HCT116 (cell line): Measurements from ENCODE around the gene CERS2.

Experiments
- ATF3 ChIP-seq: IDR thresholded peaks from 2 replicates; pipeline ENCODE4 v1.6.1; 2012
- CTCF ChIP-seq, 3 experiments: fragments of 200-600 bp in 1 of 3; sonication (generic) in 1 of 3; IDR thresholded peaks in 2 of 3; conservative IDR thresholded peaks in 1 of 3; 2 replicates each; pipeline ENCODE4 v1.5.1; 2012 to 2017; ENCODE audit warnings: low read depth in 2 of 3, low read length in 2 of 3, antibody characterized with exemption in 1 of 3, borderline replicate concordance in 1 of 3, control low read depth in 1 of 3, mild to moderate bottlenecking in 1 of 3, mixed read lengths in 1 of 3, mixed run types in 1 of 3, moderate library complexity in 1 of 3; ENCODE audit not compliant: insufficient read depth in 1 of 3
- FOSL1 ChIP-seq: IDR thresholded peaks from 2 replicates; pipeline ENCODE4 v1.6.1; 2012; ENCODE audit warnings: low read depth
- JUND ChIP-seq: IDR thresholded peaks from 2 replicates; pipeline ENCODE4 v1.6.1; 2012
- MAX ChIP-seq: IDR thresholded peaks from 2 replicates; pipeline ENCODE4 v1.6.1; 2012
- POLR2A ChIP-seq: IDR thresholded peaks from 2 replicates; pipeline ENCODE4 v1.7.0; 2011; ENCODE audit warnings: borderline replicate concordance; ENCODE audit not compliant: insufficient read depth, insufficient read length; ENCODE audit errors: extremely low read depth
- POLR2AphosphoS5 ChIP-seq: IDR thresholded peaks from 2 replicates; pipeline ENCODE4 v1.6.1; 2011; ENCODE audit warnings: mild to moderate bottlenecking, low read depth, low read length, moderate library complexity
- REST ChIP-seq: IDR thresholded peaks from 2 replicates; pipeline ENCODE4 v1.6.1; 2012; ENCODE audit warnings: low read depth
- SP1 ChIP-seq: IDR thresholded peaks from 2 replicates; pipeline ENCODE4 v1.6.1; 2012; ENCODE audit warnings: low read depth
- SRF ChIP-seq: IDR thresholded peaks from 2 replicates; pipeline ENCODE4 v1.6.1; 2012; ENCODE audit warnings: low read depth
- TCF7L2 ChIP-seq: IDR thresholded peaks from 2 replicates; pipeline ENCODE4 v1.7.0; 2011; ENCODE audit warnings: borderline replicate concordance, inconsistent platforms; ENCODE audit not compliant: insufficient read depth, insufficient read length; ENCODE audit errors: extremely low read depth
- ZFX ChIP-seq: fragments of 450-650 bp; IDR thresholded peaks from 2 replicates; pipeline ENCODE4 v1.6.1; 2017
- ZNF274 ChIP-seq: fragments of 200-500 bp; sonication (Bioruptor generic); IDR thresholded peaks from 2 replicates; pipeline ENCODE4 v1.6.1; 2014; ENCODE audit warnings: mild to moderate bottlenecking, low read depth, low read length, inconsistent platforms

GRCh38 chr1:150972417-150972940, 2.2 kb downstream of the CERS2 start:
- no peak for TF ChIP-seq POLR2A
- no peak for TF ChIP-seq CTCF (IDR thresholded peaks at IDR 0.05 in 2 of 3, conservative IDR thresholded peaks at IDR 0.05 in 1 of 3; ENCODE audit: borderline replicate concordance in 1 of 3, insufficient read depth in 1 of 3, low read depth in 2 of 3, low read length in 2 of 3)
- TF ChIP-seq POLR2AphosphoS5: no peak
- no peak for TF ChIP-seq FOSL1
- TF ChIP-seq REST: no peak
- no peak for TF ChIP-seq JUND
- TF ChIP-seq SP1: no peak
- no peak for TF ChIP-seq TCF7L2
- TF ChIP-seq MAX: no peak
- TF ChIP-seq ZNF274: no peak
- no peak for TF ChIP-seq ATF3
- TF ChIP-seq ZFX: no peak
- no peak for TF ChIP-seq SRF
